Measurements from ENCODE around the gene CUL4B. TPM values are rescaled to one million over a fixed set of nuclear protein-coding genes. Genes with fewer than 3 reads are reported as not detected.
"Not testable (repeated sequence)": the region's sequence is repeated elsewhere in the genome, so short reads cannot be mapped to it uniquely, and the experiment has no call there.

CUL4B gene
- total RNA-seq, 1 experiment from 2014 or later, result 35.5 TPM

DNA sequence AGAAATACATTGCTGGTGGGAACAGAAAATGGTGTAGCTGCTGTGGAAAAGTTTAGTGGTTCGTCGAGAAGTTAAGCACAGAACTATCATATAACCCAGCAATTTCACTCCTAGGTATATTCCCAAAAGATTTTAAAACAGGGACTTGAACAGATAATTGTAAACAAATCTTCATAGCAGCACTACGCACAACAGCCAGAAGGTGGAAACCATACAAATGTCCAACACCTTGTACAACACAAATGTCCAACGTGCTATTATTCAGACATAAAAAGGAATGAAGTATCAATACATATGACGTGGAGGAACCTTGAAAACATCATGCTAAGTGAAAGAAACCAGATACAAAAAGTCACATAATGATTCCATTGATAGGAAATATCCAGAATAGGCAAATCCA lies 37.9 kb downstream of the CUL4B start:
- no peak for DNase-seq (ENCODE audit: low read depth)

DNA sequence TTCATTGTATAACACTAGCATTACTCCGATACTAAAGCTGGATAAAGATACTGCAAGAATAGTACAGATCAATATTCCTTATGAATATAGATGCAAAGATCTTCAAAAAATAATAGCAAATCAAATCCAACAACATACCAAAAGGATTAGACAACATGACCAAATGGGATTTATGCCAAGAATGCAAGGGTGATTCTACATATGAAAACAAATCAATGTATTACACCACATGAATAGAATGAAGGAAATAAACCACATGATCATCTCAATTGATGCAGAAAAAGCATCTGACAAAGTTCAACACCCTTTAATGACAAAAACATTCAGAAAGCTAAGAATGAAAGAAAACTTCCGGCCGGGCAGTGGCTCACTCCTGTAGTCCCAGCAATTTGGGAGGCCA lies 42.8 kb downstream of the CUL4B start:
- DNase-seq (ENCODE audit: low read depth), result peak; percentile 31

DNA sequence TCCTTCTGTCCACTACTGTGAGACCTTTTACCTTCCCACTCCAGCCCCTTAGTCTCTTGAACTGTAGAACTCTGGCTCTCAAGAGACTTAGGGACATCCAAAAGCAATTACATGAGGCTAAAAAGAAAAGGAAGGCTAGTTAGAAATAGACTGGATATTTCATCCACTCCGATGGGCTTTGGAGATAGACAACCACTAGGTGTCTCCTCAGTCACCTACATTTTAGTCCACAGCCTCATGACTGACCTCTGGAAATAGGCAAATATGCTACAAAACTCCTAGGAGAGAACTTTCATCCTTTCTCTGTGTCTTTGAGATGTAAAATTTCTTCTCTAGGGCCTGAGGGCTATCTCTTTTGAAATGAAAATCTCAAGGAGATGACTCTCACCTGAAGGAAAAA lies 46.5 kb downstream of the CUL4B start:
- peak; percentile 7 for DNase-seq (ENCODE audit: low read depth)

DNA sequence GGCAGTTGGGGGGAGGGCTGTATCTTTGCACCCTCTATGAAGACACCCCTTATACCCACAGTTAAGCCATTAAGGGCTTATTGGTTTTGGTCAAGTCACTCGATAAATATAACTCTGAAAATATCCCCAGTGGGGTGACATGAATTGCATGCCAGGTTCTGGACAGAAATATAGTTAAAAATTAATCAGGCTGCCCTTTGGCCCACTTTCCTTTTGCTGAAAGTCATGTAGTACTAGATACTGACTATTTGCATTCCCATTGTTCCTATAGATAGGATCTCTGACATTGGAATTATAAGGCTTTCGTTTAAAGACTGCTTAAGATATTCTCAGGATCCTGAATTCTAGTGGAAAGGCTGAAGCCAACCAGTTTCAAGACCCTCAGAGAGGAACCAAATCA lies 48.1 kb downstream of the CUL4B start:
- DNase-seq (ENCODE audit: low read depth), result no peak

DNA sequence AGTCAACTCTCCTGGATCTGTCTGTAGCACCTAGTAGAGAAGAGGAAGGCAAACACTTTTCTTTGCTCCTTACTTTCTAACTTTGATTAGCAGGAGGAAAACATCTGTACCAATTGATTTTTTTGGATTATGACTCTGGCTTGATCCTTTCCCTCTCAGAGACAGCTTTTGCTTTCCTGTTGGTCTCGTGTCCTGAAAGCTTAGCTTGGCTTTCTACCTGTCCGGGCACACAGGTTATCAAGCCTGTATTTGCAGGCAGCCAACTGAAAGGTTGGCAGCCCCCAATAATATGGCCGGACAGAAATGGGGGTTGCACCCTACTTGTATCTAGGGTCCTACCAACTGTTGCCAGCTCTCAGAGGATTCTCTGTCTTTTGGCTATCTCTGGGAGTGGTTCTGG lies 48.5 kb downstream of the CUL4B start:
- DNase-seq (ENCODE audit: low read depth), result no peak

DNA sequence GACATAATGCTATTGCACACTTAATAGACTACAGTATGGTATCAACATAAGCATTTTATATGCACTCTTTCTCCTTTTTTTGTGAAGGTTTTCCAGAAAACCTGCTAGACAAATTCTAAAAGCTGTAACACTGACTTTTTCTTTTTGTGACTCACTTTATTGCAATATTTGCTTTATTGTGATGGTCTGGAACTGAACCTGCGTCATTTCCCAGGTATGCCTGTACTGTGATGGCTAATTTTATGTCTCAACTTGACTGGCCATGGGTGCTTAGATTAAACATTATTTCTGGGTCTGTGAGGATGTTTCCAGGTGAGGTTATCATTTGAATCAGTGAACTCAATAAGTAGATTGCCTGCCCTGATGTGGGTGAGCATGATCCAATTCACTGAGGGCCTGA lies 56.2 kb downstream of the CUL4B start:
- DNase-seq (ENCODE audit: low read depth), result no peak

DNA sequence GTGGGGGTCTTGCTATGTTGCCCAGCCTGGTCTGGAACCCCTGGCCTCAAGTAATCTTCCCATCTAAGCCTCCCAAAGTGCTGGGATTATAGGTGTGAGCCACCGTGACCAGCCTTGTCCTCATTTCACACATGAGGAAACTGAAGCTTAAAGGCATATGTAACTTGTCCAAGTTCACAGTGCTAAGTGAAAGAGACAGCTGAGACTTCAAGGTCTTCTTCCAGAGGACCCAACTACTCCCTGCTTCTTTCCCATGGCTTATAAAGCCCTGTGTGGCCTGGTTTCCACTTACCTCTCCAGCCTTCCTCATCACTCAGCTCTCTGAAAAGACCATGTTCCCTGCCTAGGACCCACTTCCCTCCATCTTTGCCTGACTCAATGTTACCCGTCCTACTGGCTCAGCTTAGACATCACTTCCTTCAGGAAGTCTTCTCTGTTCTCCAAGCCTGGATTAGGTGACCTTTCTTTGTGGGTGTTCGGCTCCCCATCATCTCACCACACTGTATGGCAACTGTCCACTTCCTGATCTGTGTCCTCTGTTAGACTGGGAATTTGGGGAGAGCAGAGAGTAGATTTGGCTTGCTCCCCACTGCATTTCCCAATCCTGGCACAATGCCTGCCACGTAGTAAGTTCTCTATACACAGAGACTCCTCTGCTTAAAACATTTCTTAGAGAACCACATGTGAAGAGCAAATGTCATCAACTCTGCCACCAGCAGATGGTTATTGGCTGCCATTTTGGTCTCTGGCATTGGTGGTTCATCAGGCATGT lies 61.3 kb downstream of the CUL4B start:
- no peak for DNase-seq (ENCODE audit: low read depth)

DNA sequence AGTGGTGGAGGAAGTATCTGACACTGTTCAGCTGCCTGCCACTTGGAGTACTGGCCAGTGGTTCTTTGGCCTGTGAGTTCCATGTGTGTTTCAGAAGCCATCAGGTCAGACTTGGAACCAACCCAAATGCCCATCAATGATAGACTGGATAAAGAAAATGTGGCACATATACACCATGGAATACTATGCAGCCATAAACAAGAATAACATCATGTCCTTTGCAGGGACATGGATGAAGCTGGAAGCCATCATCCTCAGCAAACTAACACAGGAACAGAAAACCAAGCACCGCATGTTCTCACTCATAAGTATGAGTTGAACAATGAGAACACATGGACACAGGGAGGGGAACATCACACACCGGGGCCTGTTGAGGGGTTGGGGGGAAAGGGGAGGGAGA lies 70.6 kb downstream of the CUL4B start:
- not testable (repeated sequence) for DNase-seq (ENCODE audit: low read depth)

DNA sequence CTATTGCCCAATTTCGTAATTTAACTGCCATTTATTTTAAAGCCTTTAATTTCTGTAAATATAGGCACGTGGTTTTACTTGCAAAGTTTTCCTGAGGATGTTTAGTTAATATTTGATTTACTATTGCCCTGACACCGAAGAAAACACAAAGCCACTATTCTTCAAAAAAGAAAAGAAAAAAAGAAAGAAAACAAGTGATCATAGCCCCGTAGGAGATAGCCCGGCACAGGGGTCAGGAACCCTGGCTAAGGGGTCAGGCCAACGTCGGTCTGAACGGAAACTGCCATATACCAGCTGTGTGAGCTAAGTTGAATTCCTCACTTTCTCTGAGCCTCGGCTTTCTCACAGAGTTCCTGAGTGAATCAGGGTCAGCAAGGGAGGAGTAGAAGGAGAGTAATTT lies 74.0 kb downstream of the CUL4B start:
- DNase-seq (ENCODE audit: low read depth), result no peak

DNA sequence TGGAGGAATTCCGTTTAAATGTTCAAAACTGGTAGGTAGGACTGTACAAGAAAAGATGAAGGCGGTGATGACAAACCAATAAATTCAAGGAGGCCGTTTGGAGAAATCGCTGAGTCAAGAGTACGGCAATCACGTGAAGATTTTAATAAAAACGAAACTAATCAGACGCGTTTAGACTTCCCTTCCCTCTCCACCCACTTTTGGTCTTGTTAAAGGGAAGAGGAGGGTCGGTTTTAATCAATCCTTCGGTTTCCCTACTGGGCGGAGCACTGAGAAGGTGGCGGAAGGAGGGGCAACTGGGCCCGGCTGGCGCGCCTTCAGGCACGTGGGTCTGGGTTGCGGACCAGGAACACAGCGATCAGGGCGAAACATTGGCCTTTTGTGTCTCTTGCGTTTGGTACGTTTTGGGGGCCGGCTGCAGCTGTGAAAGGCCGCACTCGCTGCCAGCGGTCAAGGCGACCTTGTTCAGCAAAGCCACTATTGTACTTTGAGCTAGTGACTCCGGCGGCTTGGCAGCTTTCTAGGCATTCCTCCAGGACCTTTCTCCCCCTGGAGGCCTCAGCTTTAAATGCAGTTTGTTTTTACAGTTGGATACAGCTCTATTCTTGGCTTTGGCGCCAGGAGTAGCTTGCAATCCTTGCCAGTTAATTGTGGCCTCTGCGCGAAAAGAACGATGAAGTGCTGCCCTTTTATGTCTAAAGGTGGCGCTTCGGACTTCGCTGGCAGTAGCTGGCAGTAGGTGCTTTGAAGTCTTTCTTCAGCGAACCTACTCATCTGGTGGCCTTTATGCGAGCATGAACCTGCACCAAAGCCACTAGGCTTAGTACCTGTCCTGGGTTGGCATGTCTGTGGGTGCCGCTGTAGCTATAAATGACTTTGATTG lies 74.9 kb downstream of the CUL4B start:
- peak; percentile 76 for DNase-seq (ENCODE audit: low read depth)

DNA sequence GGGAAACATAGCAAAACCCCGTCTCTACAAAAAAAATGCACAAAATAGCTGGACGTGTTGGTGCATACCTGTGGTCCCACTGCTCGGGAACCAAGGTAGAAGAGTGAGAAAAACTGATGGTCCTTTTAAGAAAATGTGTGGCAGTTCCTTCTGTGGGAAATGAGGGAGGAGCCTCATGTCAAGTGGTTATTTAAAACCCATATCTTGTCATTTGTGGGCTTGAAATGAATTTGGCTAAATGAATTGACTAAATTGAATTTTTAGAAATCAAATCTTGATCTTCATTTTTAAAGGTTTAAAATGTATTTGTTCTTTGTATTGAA lies 75.5 kb downstream of the CUL4B start:
- no peak for DNase-seq (ENCODE audit: low read depth)

DNA sequence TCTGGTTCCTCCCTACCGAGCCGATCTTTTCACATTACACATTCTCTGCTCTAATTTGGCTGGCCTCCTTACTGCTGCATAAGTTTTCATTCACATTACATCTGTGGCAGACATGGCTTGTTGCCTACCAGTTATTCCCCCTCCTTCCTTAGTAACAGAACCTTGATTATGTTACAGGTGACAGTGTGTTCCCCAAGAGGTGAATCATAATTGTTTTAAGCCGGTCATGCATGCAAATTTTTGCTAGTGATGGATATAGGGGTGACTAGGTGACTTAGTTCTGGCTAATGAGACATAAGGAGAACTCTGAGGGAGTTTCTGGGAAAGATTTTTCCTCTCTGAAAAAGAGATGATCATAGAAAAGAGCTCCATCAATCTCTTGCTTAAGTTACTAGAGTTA lies 83.3 kb downstream of the CUL4B start:
- DNase-seq (ENCODE audit: low read depth), result no peak

DNA sequence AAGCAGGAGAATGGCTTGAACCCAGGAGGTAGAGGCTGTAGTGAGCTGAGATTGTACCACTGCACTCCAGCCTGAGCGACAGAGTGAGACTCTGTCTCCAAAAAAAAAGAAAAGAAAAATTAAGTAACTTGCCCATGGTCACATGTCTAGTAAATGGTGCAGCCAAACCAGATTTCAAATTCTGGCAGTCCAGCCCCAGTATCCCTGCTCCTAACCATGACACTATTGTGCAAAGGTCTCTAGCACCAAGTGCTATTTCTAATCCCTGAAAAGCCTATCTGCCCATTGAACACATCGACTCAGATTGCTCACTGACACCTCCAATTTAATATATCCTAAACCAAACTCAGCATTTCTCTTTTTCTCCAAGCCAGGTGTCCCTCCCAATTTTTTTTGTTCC lies 84.0 kb downstream of the CUL4B start:
- no peak for DNase-seq (ENCODE audit: low read depth)

DNA sequence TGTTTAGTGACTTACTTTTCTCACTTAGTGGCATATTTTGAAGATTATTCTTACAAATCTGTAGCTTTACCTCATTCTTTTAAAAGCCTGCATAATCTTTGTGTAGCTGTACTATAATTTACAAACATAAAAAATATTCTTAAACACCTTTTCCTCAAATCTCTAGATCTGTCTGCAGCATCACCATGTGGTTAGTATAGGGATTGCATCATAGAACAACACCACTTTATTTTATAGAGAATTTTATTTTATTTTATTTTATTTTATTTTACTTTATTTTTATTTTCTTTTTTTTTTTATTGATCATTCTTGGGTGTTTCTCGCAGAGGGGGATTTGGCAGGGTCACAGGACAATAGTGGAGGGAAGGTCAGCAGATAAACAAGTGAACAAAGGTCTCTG lies 85.3 kb downstream of the CUL4B start:
- DNase-seq (ENCODE audit: low read depth), result not testable (repeated sequence)

Other genes with a start within 250 kb of the CUL4B start
- 0.03 and 0.06 TPM in 2 replicates for gene TMEM255A, start 249.5 kb downstream of the CUL4B start, total RNA-seq (2014; rRNA removed; shearing (Covaris generic))
- gene ATP1B4, start 198.9 kb downstream of the CUL4B start, total RNA-seq (2014; rRNA removed; shearing (Covaris generic)), result not detected in 2 replicates
- 26.8 and 37.0 TPM in 2 replicates for gene LAMP2, start 91.7 kb downstream of the CUL4B start, total RNA-seq (2014; rRNA removed; shearing (Covaris generic))
- gene MCTS1, start 43.1 kb upstream of the CUL4B start, total RNA-seq (2014; rRNA removed; shearing (Covaris generic)), result 81.7 and 88.3 TPM in 2 replicates
- 35.2 and 35.3 TPM in 2 replicates for gene C1GALT1C1, start 69.1 kb upstream of the CUL4B start, total RNA-seq (2014; rRNA removed; shearing (Covaris generic))